GM23338 (cell line): ENCODE measurements around the gene FN3KRP.

Source experiments
- CREB1 ChIP-seq: fragments of 250-450 bp; sonication (Bioruptor Pico); IDR thresholded peaks from 2 replicates; pipeline ENCODE4 v1.5.0; 2020; ENCODE audit warnings: low read depth, mild to moderate bottlenecking, moderate library complexity
- CTCF ChIP-seq, 2 experiments: fragments of 200-600 bp in 1 of 2; sonication (generic) in 1 of 2; conservative IDR thresholded peaks; 2 replicates each; pipeline versions ENCODE4 v1.5.1 to v1.6.1; 2016 to 2017; ENCODE audit warnings: antibody characterized with exemption in 2 of 2, low read depth in 2 of 2, mild to moderate bottlenecking in 2 of 2, moderate library complexity in 1 of 2
- ETS1 ChIP-seq: IDR thresholded peaks from 2 replicates; pipeline ENCODE4 v1.6.1; 2016; ENCODE audit warnings: antibody characterized with exemption
- EZH2 ChIP-seq: fragments of 200-600 bp; sonication (generic); IDR thresholded peaks from one replicate; pipeline ENCODE4 v1.8.0; 2017; ENCODE audit warnings: antibody characterized with exemption, mild to moderate bottlenecking, low read depth; ENCODE audit not compliant: unreplicated experiment
- POLR2AphosphoS5 ChIP-seq: IDR thresholded peaks from 2 replicates; pipeline ENCODE4 v1.6.1; 2016; ENCODE audit warnings: antibody characterized with exemption, low read depth
- REST ChIP-seq: IDR thresholded peaks from one replicate; pipeline ENCODE4 v1.6.1; 2018; ENCODE audit warnings: antibody characterized with exemption; ENCODE audit not compliant: unreplicated experiment
- ZNF331 ChIP-seq: fragments of 250-450 bp; sonication (Bioruptor Pico); IDR thresholded peaks from 2 replicates; pipeline ENCODE4 v1.5.0; 2020; ENCODE audit warnings: low read depth, mild to moderate bottlenecking, moderate library complexity
- ZNF462 ChIP-seq: fragments of 250-450 bp; sonication (Bioruptor Pico); IDR thresholded peaks from 2 replicates; pipeline ENCODE4 v1.5.0; 2020; ENCODE audit warnings: mild to moderate bottlenecking, moderate library complexity

GRCh38 chr17:82756166-82756565 is 39.7 kb downstream of the FN3KRP start:
- no peak for TF ChIP-seq CTCF (conservative IDR thresholded peaks at IDR 0.05; ENCODE audit: low read depth in 2 of 2)
- TF ChIP-seq EZH2, result no peak
- TF ChIP-seq ETS1, result no peak
- TF ChIP-seq CREB1 (CRISPR knock-in tag), result no peak
- no peak for TF ChIP-seq ZNF331
- no peak for TF ChIP-seq REST
- no peak for TF ChIP-seq POLR2AphosphoS5
- TF ChIP-seq ZNF462 (CRISPR knock-in tag), result no peak
